Measurements from ENCODE around the gene AUTS2. TPM values are rescaled to one million over a fixed set of nuclear protein-coding genes. Genes with fewer than 3 reads are reported as not detected.

Gene AUTS2
- total RNA-seq, 1 experiment from 2014 or later: 50.0 TPM

- Mint-ChIP-seq H3K9me3 (no peaks in the 10 kb centered on the region), H3K4me1 (no peaks in the 10 kb centered on the region), H3K4me3 (no peak overlapping the region), H3K27ac (no peak overlapping the region), H3K27me3 (ENCODE audit: low read depth) (no peaks in the 10 kb centered on the region), H3K36me3 (no peaks in the 10 kb centered on the region)
- ChIA-PET CTCF (no interaction called here), POLR2A (no interaction called here)
- no peak for DNase-seq (ENCODE audit: low spot score)
- no peak for ATAC-seq
- TF ChIP-seq GTF2I (CRISPR knock-in tag; conservative IDR thresholded peaks at IDR 0.05) (no peak), E2F4 (CRISPR knock-in tag; IDR thresholded peaks at IDR 0.05; ENCODE audit: borderline replicate concordance, low read depth) (no peak), ZNF317 (CRISPR knock-in tag; IDR thresholded peaks at IDR 0.05; ENCODE audit: borderline replicate concordance, low read depth) (no peak), FOXK1 (CRISPR knock-in tag; IDR thresholded peaks at IDR 0.05) (no peak), ZNF396 (CRISPR knock-in tag; IDR thresholded peaks at IDR 0.05; ENCODE audit: borderline replicate concordance) (no peak), CREM (CRISPR knock-in tag; IDR thresholded peaks at IDR 0.05) (no peak), ARID4B (CRISPR knock-in tag; IDR thresholded peaks at IDR 0.05; ENCODE audit: borderline replicate concordance) (no peak), NFYB (CRISPR knock-in tag; conservative IDR thresholded peaks at IDR 0.05; ENCODE audit: low read depth) (no peak), E2F5 (CRISPR knock-in tag; IDR thresholded peaks at IDR 0.05) (no peak), ZNF532 (CRISPR knock-in tag; IDR thresholded peaks at IDR 0.05; ENCODE audit: borderline replicate concordance) (no peak), NFE2L1 (CRISPR knock-in tag; IDR thresholded peaks at IDR 0.05) (no peak), ATF6 (CRISPR knock-in tag; IDR thresholded peaks at IDR 0.05) (no peak), SMAD4 (CRISPR knock-in tag; IDR thresholded peaks at IDR 0.05) (no peak), CDX4 (CRISPR knock-in tag; IDR thresholded peaks at IDR 0.05; ENCODE audit: borderline replicate concordance) (no peak), SP1 (CRISPR knock-in tag; conservative IDR thresholded peaks at IDR 0.05) (no peak)
- TF ChIP-seq, protein P1, sequence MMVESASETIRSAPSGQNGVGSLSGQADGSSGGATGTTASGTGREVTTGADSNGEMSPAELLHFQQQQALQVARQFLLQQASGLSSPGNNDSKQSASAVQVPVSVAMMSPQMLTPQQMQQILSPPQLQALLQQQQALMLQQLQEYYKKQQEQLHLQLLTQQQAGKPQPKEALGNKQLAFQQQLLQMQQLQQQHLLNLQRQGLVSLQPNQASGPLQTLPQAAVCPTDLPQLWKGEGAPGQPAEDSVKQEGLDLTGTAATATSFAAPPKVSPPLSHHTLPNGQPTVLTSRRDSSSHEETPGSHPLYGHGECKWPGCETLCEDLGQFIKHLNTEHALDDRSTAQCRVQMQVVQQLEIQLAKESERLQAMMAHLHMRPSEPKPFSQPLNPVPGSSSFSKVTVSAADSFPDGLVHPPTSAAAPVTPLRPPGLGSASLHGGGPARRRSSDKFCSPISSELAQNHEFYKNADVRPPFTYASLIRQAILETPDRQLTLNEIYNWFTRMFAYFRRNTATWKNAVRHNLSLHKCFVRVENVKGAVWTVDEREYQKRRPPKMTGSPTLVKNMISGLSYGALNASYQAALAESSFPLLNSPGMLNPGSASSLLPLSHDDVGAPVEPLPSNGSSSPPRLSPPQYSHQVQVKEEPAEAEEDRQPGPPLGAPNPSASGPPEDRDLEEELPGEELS (CRISPR knock-in tag; IDR thresholded peaks at IDR 0.05): no peak
- TF ChIP-seq, protein P2, sequence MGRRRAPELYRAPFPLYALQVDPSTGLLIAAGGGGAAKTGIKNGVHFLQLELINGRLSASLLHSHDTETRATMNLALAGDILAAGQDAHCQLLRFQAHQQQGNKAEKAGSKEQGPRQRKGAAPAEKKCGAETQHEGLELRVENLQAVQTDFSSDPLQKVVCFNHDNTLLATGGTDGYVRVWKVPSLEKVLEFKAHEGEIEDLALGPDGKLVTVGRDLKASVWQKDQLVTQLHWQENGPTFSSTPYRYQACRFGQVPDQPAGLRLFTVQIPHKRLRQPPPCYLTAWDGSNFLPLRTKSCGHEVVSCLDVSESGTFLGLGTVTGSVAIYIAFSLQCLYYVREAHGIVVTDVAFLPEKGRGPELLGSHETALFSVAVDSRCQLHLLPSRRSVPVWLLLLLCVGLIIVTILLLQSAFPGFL (CRISPR knock-in tag; IDR thresholded peaks at IDR 0.05; ENCODE audit: borderline replicate concordance): no peak
- TF ChIP-seq, protein P3, sequence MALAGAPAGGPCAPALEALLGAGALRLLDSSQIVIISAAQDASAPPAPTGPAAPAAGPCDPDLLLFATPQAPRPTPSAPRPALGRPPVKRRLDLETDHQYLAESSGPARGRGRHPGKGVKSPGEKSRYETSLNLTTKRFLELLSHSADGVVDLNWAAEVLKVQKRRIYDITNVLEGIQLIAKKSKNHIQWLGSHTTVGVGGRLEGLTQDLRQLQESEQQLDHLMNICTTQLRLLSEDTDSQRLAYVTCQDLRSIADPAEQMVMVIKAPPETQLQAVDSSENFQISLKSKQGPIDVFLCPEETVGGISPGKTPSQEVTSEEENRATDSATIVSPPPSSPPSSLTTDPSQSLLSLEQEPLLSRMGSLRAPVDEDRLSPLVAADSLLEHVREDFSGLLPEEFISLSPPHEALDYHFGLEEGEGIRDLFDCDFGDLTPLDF (CRISPR knock-in tag; IDR thresholded peaks at IDR 0.05): no peak
These were observed 620.8 kb downstream of the AUTS2 start for GRCh38 chr7:70219061-70219460.
